T-helper 1 cell treated with Interleukin-12 subunit alpha and Interleukin-12 subunit beta and Interleukin-4 antibody, amounts not matched to agents 30 μg/mL and 1 μg/mL, for 36 hours (primary cell): ENCODE data around the gene DENND6B.

Source experiments
- H3K27ac Mint-ChIP-seq: one replicate; pipeline ENCODE4 v1.8.0; 2021; ENCODE audit warnings: mild to moderate bottlenecking, mixed read lengths
- H3K27me3 Mint-ChIP-seq: one replicate; pipeline ENCODE4 v1.8.0; 2021; ENCODE audit warnings: low read depth, mixed read lengths
- H3K36me3 Mint-ChIP-seq: one replicate; pipeline ENCODE4 v1.8.0; 2021; ENCODE audit warnings: low read depth, mixed read lengths
- H3K4me1 Mint-ChIP-seq: one replicate; pipeline ENCODE4 v1.8.0; 2021; ENCODE audit warnings: low read depth, mixed read lengths
- H3K4me3 Mint-ChIP-seq: one replicate; pipeline ENCODE4 v1.8.0; 2021; ENCODE audit warnings: mild to moderate bottlenecking, moderate library complexity, mixed read lengths
- H3K9me3 Mint-ChIP-seq: one replicate; pipeline ENCODE4 v1.8.0; 2021; ENCODE audit warnings: mixed read lengths

The DENND6B gene

DNA sequence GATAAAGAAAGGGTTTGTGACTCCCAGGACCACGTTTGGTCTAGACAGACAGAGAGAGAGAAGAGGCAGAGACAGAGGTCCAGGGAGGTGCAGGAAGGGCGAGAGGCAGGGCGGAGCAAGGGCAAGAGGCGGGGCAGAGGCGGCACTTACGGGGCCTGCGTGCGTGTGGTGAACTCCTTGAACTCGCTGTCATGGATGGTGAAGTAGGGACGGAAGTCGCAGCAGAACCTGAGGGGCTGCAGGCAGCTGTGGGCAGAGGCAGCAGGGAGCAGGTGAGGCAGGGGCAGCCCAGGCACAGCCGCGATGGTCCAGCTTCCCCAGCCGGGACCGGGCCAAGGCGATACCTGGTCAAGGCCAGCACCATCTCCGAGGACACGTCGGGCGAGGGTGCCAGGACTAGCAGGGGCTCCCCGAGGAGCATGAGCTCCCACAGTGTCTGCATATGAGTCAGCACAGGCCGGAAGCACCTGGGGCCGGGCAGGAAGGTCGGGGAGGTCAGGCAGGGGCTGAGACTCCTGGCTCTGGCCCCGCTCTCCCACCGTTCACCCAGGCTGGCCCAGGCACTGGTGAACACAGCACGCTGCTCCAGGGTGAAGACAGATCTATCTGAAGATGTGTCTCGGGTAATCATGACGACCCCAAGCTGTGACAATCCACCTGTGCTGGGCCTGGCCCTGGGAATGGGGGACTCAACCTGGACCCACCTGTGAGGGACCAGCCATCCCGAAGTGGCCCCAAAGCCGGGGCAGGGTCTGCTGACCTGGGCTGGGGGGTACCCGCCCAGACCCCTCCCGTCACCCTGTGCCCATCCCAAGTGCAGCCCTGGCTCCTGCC lies 12.1 kb downstream of the DENND6B start:
- H3K27ac Mint-ChIP-seq, result peak overlapping the region; percentile 76
- peaks cover 6% of the 10 kb centered on the region for H3K4me1 Mint-ChIP-seq

DNA sequence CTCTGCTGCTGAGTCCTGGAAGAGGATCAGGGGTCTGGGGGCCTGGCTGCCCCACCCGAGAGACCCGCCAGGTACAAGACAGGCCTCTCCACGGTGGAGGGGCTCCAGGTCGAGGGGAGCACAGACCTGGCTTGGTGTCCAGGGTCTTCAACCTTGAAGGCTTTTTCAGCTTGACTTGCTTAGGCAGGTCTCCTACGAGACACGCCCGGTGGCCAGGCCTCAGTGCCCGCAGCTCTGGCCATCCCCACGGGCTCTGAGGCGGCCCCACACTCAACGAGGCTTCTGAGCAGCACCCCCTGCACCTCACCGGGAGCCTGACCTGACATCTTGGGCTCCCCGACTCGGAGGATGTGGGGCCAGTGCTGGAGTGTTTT lies 12.7 kb downstream of the DENND6B start:
- H3K27ac Mint-ChIP-seq, result peak overlapping the region; percentile 76
- H3K27me3 Mint-ChIP-seq, result no peaks in the 10 kb centered on the region
- no peaks in the 10 kb centered on the region for H3K36me3 Mint-ChIP-seq
- H3K9me3 Mint-ChIP-seq, result no peaks in the 10 kb centered on the region
- peaks cover 6% of the 10 kb centered on the region for H3K4me1 Mint-ChIP-seq
- H3K4me3 Mint-ChIP-seq, result peak overlapping the region; percentile 79

More for the DNA sequence above, 12.1 kb downstream of the DENND6B start:
- no peaks in the 10 kb centered on the region for H3K27me3 Mint-ChIP-seq
- no peaks in the 10 kb centered on the region for H3K36me3 Mint-ChIP-seq
- peak overlapping the region; percentile 79 for H3K4me3 Mint-ChIP-seq
- no peaks in the 10 kb centered on the region for H3K9me3 Mint-ChIP-seq

DNA sequence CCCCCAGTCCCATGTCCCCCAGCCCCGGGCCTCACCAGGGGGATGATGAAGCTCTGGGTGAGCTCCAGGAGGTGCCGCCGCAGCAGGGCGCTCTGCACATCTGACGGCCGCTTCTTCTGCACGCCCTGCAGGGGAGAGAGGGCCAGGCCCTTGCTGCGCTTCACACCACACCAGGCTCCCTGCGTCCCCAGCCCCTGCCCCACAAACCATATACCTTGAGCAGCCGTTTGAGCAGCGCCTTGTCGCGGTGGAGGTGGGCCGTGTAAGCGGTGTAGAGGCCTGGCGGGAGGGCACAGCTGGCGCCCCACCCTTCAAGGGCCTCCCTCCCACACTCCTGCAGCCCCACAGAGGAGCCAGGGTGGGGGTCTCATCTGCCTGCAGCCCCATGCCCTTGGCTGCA lies 13.2 kb downstream of the DENND6B start:
- Mint-ChIP-seq H3K27ac (peak overlapping the region; percentile 15), H3K9me3 (no peaks in the 10 kb centered on the region), H3K4me1 (peaks cover 9% of the 10 kb centered on the region), H3K27me3 (peaks cover 4% of the 10 kb centered on the region), H3K4me3 (peak overlapping the region; percentile 40), H3K36me3 (no peaks in the 10 kb centered on the region)

DNA sequence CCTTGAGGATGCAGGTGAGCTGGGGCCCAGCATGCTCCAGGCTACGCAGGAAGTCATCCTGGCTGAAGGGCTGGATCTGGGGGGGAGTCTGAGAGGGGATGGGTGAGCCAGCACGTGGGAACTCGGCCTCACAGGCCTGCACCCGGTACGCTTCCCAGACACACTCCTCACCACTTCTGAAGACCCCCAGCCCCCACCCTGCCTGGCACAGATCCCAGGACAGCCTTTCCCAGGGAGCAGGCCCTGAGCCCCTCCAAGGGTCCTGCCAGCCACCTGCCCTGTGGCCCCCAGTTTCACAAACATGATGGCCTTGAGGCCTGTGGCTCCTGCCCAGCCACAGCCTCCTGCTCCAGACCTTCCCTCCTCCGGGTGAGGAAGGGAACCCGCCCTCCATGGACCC lies 13.8 kb downstream of the DENND6B start:
- Mint-ChIP-seq H3K27ac (no peak overlapping the region), H3K4me1 (peaks cover 9% of the 10 kb centered on the region), H3K36me3 (no peaks in the 10 kb centered on the region), H3K9me3 (no peaks in the 10 kb centered on the region), H3K27me3 (peaks cover 6% of the 10 kb centered on the region), H3K4me3 (no peak overlapping the region)

DNA sequence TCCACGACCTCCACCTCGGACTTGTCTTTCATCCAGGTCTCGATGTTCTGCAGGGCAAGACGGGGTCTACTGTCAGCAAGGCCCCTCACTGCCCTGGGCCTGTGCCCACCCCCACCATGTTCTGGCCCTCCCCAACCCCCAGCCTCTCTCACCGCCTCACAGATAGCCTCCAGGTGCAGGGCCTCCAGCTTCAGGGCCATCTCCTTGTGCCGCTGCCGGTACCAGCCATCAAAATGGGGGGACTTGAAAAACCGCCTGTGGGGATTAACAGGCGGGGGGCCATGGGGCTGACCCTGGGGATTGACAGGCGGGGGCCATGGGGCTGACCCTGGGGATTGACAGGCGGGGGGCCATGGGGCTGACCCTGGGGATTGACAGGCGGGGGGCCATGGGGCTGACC lies 14.4 kb downstream of the DENND6B start:
- H3K4me1 Mint-ChIP-seq, result peaks cover 9% of the 10 kb centered on the region
- no peaks in the 10 kb centered on the region for H3K36me3 Mint-ChIP-seq
- H3K27ac Mint-ChIP-seq, result no peak overlapping the region
- H3K4me3 Mint-ChIP-seq, result no peak overlapping the region
- peaks cover 6% of the 10 kb centered on the region for H3K27me3 Mint-ChIP-seq
- H3K9me3 Mint-ChIP-seq, result no peaks in the 10 kb centered on the region

DNA sequence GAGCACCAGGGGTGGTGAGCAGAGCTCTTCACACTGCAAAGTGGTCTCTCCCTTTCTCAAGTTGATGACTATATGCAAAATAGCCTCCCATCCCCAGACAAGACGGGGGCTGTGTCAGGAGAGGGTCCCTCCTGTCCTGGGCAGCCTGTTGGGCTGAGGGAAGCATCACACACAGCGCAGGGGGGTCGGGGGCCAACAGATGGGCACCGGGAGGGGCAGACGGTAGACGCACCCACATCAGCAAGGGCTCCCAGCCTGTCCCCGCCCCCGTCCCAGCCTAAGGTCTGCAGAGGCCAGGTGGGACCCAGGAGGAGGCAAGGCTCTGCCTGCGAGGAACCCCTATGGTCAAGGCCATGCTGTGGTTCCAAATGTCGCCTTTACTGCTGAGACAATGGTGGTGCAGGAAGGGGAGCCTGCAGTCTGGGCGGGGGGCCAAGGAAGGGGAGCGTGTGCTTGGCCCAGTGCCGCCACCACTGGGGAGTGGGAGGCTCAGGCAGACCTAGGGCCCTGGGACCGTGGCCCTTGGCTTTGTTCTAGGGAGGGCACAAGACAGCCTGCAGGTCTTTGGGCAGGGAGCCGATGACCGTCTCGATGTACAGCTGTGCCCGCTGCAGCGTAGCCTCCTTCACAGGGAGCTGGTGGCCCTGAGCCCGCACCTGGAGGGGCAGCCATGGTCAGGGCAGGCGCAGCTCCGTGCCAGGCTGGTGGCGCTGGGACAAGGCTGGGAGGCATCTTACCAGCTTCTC lies 15.0 kb downstream of the DENND6B start:
- Mint-ChIP-seq H3K27me3 (peaks cover 6% of the 10 kb centered on the region), H3K9me3 (no peaks in the 10 kb centered on the region), H3K27ac (no peak overlapping the region), H3K36me3 (no peaks in the 10 kb centered on the region), H3K4me3 (no peak overlapping the region), H3K4me1 (peaks cover 9% of the 10 kb centered on the region)

DNA sequence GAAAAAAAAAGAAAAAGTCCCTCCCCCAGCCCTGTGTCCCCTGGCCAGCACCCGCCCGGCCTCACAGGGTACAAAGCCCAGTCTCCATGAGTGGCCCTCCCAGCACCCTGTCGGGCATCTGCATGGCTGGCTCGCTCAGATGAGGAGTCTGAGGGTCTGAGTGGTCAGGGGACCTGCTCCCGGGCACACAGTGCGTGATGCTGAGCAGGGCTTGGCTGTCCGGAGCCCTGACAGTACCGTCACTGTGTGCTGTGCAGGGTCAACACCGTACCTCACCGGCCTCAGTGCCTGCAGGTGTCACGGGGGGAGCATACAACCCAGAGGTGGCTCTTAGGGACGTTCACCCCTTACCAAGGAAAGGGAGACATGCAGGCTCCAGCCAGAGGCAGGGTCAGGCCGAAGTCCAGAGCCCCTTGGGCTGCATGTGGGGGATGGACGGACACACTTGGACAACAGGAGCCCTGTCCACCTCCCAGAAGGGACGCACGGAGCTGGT lies 15.8 kb downstream of the DENND6B start:
- no peaks in the 10 kb centered on the region for H3K36me3 Mint-ChIP-seq
- H3K4me1 Mint-ChIP-seq, result peaks cover 10% of the 10 kb centered on the region
- H3K4me3 Mint-ChIP-seq, result no peak overlapping the region
- H3K27ac Mint-ChIP-seq, result no peak overlapping the region
- no peaks in the 10 kb centered on the region for H3K9me3 Mint-ChIP-seq
- peaks cover 10% of the 10 kb centered on the region for H3K27me3 Mint-ChIP-seq

DNA sequence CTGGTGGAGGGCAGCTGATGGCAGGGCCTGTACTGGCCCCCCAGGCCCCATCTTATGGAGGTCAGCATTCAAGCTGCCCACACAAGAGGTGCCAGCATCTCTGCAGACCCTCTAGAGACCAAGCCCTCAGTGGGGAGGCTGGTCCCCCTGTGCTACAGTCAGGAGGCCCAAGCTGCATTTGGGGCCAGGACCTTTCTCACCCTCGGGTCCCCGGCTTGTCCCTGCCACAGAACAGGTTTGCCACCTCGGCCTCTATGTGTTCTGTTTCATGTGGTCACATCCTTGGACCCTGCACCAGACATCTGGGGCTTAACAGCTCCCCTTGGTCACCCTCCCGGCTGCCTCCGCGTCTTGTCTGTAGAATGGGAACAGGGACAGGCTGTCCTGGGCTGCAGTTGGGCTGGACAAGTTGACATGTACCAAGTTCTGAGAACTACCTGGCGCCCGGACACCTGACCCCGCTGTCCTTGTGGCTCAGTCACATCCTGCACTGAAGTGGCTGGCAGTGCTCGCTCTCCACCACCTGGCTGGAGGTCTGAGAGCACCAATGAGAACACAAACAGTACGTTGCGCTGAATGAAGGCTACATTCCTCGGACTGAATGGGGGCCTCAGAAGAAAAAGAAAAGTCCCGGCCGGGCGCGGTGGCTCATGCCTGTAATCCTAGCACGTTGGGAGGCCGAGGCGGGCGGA lies 16.6 kb downstream of the DENND6B start:
- peaks cover 16% of the 10 kb centered on the region for H3K27me3 Mint-ChIP-seq
- H3K4me3 Mint-ChIP-seq, result no peak overlapping the region
- H3K4me1 Mint-ChIP-seq, result peaks cover 13% of the 10 kb centered on the region
- no peaks in the 10 kb centered on the region for H3K36me3 Mint-ChIP-seq
- no peak overlapping the region for H3K27ac Mint-ChIP-seq
- H3K9me3 Mint-ChIP-seq, result no peaks in the 10 kb centered on the region

DNA sequence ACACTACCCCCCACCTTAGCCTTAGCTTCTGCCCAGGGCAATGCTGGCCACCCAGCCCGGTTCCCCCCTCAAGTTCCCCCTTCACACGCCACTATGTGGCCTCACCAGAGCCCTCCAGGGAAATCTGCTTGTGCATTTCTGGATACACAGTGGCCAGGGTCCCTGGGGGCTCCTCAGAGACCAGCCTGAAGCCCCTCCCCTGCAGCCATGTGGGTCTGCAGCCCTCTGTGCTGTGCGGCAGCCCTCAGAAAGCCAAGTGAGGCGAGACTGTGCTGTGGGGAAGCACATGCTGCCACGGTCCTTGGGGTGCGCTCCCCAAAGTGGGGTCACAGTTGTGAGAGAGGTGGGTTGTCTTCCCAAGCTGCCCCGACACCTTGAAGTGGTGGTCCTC lies 17.2 kb downstream of the DENND6B start:
- Mint-ChIP-seq H3K4me1 (peaks cover 13% of the 10 kb centered on the region), H3K4me3 (no peak overlapping the region), H3K36me3 (no peaks in the 10 kb centered on the region), H3K27me3 (peaks cover 16% of the 10 kb centered on the region), H3K9me3 (no peaks in the 10 kb centered on the region), H3K27ac (no peak overlapping the region)

DNA sequence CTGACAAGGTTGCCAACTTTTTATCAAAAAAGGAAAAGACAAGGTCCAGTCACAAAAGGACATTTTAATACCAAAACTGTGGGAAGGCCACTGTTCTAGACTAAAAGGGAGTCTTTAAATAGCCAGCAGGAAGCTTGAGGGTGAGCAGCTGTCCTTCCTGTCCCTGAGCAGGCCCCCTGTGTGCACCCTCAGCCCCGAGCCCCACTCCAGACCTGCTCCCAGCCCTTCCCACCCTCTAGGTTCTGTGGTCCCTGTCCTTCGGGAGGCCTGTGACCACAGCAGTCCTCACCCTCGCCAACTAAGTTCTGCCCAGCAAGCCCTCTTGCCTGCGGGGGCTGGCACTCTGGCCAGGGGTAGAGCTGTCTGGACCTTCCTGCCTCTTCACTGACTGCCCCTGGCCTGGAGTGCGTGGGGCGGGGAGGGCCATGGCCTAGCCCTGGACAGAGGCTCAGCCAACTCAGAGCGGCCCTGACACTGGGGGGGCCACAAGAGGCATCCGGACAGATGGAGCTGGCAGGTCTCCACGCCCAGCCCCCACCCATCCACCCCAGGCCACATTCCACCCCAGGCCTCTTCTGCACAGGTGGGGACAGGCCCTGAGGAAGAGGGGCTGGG lies 17.7 kb downstream of the DENND6B start:
- Mint-ChIP-seq H3K9me3 (no peaks in the 10 kb centered on the region), H3K4me1 (peaks cover 10% of the 10 kb centered on the region), H3K27me3 (peaks cover 16% of the 10 kb centered on the region), H3K4me3 (peak overlapping the region; percentile 66), H3K36me3 (no peaks in the 10 kb centered on the region), H3K27ac (no peak overlapping the region)

DNA sequence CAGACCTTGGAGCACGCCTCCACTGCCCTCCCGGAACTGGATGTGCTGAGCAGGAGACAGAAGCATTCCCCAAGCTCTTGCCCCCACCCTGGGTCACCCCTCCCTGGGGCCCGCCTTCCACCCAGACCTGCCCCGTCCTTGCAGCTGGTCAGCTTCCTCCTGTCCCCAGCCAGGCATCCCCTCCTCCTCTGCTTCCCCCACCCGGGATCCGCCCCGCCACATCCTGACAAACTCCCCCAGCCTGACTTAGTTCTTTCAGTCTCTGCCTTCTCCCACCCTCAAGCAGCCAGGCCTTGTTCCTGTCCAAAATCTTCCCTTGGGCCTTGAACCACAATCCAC lies 18.2 kb downstream of the DENND6B start:
- no peaks in the 10 kb centered on the region for H3K36me3 Mint-ChIP-seq
- H3K4me1 Mint-ChIP-seq, result peaks cover 9% of the 10 kb centered on the region
- H3K4me3 Mint-ChIP-seq, result peak overlapping the region; percentile 66
- H3K27ac Mint-ChIP-seq, result no peak overlapping the region
- peaks cover 16% of the 10 kb centered on the region for H3K27me3 Mint-ChIP-seq
- no peaks in the 10 kb centered on the region for H3K9me3 Mint-ChIP-seq

DNA sequence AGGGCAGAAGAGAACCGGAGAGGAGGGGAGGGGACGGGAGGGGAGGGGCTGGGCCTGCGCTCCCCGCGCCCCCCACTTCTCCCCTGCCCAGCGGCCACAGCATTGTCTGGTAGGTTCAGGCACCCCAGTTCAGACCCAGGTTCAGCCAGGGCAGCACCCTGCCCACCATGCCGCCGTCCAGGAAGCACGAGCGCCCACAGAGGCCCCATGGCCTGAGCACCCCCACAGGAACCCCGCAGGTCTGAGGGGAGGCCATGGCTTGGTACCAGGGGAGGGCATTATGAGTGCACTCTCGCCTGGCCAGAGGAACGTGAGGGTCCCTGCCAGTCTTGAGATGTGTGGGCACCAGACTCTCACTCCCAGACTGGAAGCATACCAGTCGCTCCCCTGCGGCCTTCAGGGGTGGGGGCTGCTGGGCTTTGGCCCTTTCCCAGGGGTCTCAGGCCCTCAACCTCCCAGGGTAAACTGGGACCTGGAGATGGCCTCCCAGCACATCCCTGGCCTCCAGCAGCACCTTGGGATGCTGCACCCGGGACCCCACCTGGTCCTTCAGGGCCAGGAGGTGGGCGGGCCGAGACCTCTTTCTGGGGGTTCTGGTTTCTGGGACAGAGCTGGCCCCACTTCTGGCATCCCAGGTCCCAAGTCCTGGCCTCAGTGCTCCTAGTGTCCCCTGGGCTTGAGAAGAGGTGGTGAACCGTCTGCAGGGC lies 18.8 kb downstream of the DENND6B start:
- Mint-ChIP-seq H3K4me3 (no peak overlapping the region), H3K4me1 (peaks cover 9% of the 10 kb centered on the region), H3K27me3 (peaks cover 16% of the 10 kb centered on the region), H3K9me3 (no peaks in the 10 kb centered on the region), H3K27ac (no peak overlapping the region), H3K36me3 (no peaks in the 10 kb centered on the region)

DNA sequence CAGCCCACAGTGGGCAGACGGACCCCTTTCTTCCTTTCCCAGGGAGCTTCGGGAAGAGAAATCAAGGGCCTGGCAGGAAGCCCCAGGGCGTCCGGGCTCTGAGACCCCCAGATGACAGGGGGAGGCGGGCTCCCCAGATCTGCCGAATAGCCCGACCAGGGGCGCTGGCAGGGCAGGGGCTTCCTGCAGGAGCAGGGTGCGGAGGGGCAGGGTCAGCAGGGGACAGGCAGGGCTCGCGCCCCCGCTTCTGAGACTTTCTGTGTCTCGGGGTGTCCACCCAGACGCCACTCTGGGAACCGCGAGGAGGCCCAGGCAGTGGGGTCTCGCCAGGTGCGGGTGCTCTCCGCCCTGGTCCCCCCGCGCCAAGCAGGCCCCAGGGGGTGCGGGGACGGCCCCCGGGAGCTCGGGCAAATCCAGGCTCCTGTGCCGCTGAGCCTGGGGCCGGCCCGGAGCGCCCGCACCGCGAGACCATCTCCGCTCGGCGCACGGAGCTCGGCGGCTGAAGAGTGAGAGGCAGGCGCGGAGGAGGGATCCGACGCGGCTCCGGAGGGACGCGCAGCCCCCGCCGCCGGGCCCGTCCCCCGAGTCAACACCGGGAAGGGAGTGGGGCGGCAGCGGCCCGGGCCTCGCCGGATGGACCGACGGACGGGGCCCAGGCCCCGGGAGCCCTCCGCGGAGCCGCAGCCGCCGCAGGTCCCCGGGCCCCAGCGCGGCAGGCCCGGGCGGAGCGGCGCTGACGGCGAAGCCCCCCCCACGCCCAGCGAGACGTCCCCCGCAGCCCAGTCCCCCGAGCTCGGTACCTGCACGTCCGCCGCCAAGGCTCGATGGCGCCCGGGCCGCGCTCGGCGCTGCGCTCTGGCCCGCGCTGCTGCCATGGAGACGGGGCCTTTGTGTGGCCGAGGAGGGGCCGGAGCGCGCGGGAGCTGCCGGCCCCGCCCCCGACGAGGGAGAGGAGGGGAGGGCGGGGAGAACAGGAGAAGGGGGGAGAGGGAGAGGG lies 19.8 kb downstream of the DENND6B start, which contains the start of gene PLXNB2:
Gene PLXNB2, minus strand, starts transcription at position 894 of the 997 bp plus-strand sequence. CDS start 17,062 bp downstream, outside the sequence.
- no peaks in the 10 kb centered on the region for H3K36me3 Mint-ChIP-seq
- peaks cover 9% of the 10 kb centered on the region for H3K4me1 Mint-ChIP-seq
- peak within 1 kb of the TSS; percentile 70 for H3K4me3 Mint-ChIP-seq
- H3K27me3 Mint-ChIP-seq, result peaks cover 16% of the 10 kb centered on the region
- H3K27ac Mint-ChIP-seq, result no peak within 1 kb of the TSS
- no peaks in the 10 kb centered on the region for H3K9me3 Mint-ChIP-seq
